ENCODE results near the gene CEP57. TPM values are rescaled to one million over a fixed set of nuclear protein-coding genes. Genes with fewer than 3 reads are reported as not detected.

CEP57 gene
- total and polyA plus RNA-seq, 2 of the 13 experiments (the other 11 are each of a cell fraction or from before 2014, with no cell fraction given): 34.3 to 59.4 TPM

- no peak for TF ChIP-seq TBL1XR1 (IDR thresholded peaks at IDR 0.05; ENCODE audit: borderline replicate concordance, low read length, partially characterized antibody)
- TF ChIP-seq MAF1 (CRISPR knock-in tag; IDR thresholded peaks at IDR 0.05; ENCODE audit: borderline replicate concordance): no peak
- TF ChIP-seq PCBP2 (optimal IDR thresholded peaks at IDR 0.05; ENCODE audit: low read depth, low read length, poor library complexity, severe bottlenecking): no peak
- TF ChIP-seq GATAD2A (CRISPR knock-in tag; IDR thresholded peaks at IDR 0.05): no peak
- TF ChIP-seq RXRB (CRISPR knock-in tag; IDR thresholded peaks at IDR 0.05; ENCODE audit: borderline replicate concordance): no peak
- TF ChIP-seq MAFK (conservative IDR thresholded peaks at IDR 0.05 in 1 of 2, IDR thresholded peaks at IDR 0.05 in 1 of 2; ENCODE audit: low read length in 2 of 2): peak; percentile 50 to 75; a peak in 3 of 4 replicates
- TF ChIP-seq MAFF (IDR thresholded peaks at IDR 0.05; ENCODE audit: low read depth, low read length): peak; percentile 62
Observed at GRCh38 chr11:95845167-95845566, 54.9 kb downstream of the CEP57 start (continued).

DNA sequence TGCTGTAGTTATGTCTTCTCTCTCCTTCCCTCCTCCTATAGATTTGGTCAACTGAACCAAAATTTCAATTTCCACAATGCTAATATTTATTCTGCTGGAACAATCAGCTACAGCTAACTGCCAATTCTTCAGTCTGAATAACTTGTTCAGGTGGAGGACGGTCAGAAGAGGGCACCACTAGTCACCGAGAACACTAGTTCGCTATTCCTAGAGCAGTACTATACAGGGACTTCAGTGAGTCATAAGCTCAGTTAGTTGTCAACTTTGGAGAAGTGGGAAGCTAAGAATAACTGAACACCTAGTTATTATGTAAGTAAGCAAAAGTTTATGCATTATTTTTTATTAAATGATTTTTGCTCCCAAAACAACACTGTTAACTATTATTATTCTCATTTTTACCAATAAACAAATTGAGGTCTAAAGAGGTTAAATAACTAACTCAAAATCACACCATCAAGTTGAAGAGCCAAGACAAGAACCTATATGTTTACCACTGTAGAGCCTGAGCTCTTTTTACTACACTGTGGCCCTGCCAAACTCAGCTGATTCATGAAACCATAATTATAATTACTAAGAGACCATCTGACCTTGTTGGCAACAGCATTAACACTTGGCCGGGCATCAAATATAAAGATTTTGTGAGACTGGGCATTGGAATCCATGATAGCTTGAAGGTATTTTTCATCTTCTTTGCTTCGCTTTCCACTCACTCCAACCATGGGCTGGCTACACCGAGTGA lies 59.0 kb downstream of the CEP57 start:
- no peak overlapping the region for H3K4me2 ChIP-seq (ENCODE audit: low read depth, low read length)
- WGBS (ENCODE audit: low lambda C conversion rate): 82% methylated on average over 6 of the region's 6 CpGs
- H3K4me1 ChIP-seq (ENCODE audit: insufficient read depth, low read length): no peaks in the 10 kb centered on the region
- DNase-seq (ENCODE audit: low spot score) (peak; percentile 64), FAIRE-seq (peak; percentile 86), ATAC-seq (peak; percentile 97)
- H2AFZ ChIP-seq (ENCODE audit: low read length): no peak overlapping the region
- ChIA-PET POLR2A (interaction anchor here (0.6 to 1.4 kb wide), 3 partner anchors 494 to 546 kb away, joined by 4 read pairs; partner anchors contain the start of gene MAML2), CTCF (ENCODE audit: low intra/inter-chr PET ratio, low total read pairs) (interaction anchor here (1.0 to 1.9 kb wide), 2 partner anchors 545 to 578 kb away, joined by 4 to 10 read pairs; no protein-coding TSS in a partner anchor)
- no peaks in the 10 kb centered on the region for H3K9me3 ChIP-seq (ENCODE audit: low read length)
- no peak overlapping the region for H3K4me3 ChIP-seq (replicated peaks in 1 of 3; ENCODE audit: insufficient read depth in 1 of 3, low read depth in 2 of 3, low read length in 3 of 3)
- no peak overlapping the region for H3K9ac ChIP-seq (ENCODE audit: insufficient read depth, low read depth, low read length)
- in situ Hi-C loops (cut with HindIII; ENCODE audit: extremely low pct_ligation_motif_present, low pct_unique_long_range_greater_than_20kb): no loop called here
- H3K79me2 ChIP-seq (ENCODE audit: insufficient read depth, low read length): no peaks in the 10 kb centered on the region
- H4K20me1 ChIP-seq (ENCODE audit: insufficient read depth, low read length): no peaks in the 10 kb centered on the region
- intact Hi-C loops (cut with micrococcal nuclease; ENCODE audit: unreplicated experiment): loop anchor here (1.0 kb wide), 3 partner anchors 494 to 577 kb away; partner anchors contain the start of gene MAML2
- H3K27ac ChIP-seq (ENCODE audit: extremely low read length, insufficient read depth, low read length): no peak overlapping the region
- H3K36me3 ChIP-seq (replicated peaks in 1 of 2; ENCODE audit: control insufficient read depth in 1 of 2, insufficient read depth in 2 of 2, low read length in 2 of 2): peaks cover 4 to 29% of the 10 kb centered on the region in 2 experiments
- BruUV-seq (replicated peaks): no TSS peak
- no peaks in the 10 kb centered on the region for H3K27me3 ChIP-seq (ENCODE audit: control insufficient read depth in 1 of 2, insufficient read depth in 2 of 2, low read length in 2 of 2)
- TF ChIP-seq ZNF256 (CRISPR knock-in tag; conservative IDR thresholded peaks at IDR 0.05): no peak
- TF ChIP-seq CTCF (CRISPR knock-in tag; IDR thresholded peaks at IDR 0.05): peak; percentile 75
- TF ChIP-seq CERS6 (CRISPR knock-in tag; IDR thresholded peaks at IDR 0.05): no peak
- TF ChIP-seq SMC3 (IDR thresholded peaks at IDR 0.05; ENCODE audit: low read length): peak; percentile 73
- TF ChIP-seq DNMT1 (CRISPR knock-in tag; IDR thresholded peaks at IDR 0.05): no peak
- no peak for TF ChIP-seq DRAP1 (CRISPR knock-in tag; IDR thresholded peaks at IDR 0.05)
- no peak for TF ChIP-seq IKZF4 (CRISPR knock-in tag; IDR thresholded peaks at IDR 0.05; ENCODE audit: borderline replicate concordance, low read depth, not compliant biosample characterization)
- no peak for TF ChIP-seq SKI (IDR thresholded peaks at IDR 0.05; ENCODE audit: partially characterized antibody)
- TF ChIP-seq CENPBD1 (CRISPR knock-in tag; IDR thresholded peaks at IDR 0.05; ENCODE audit: borderline replicate concordance, low read depth): no peak
- no peak for TF ChIP-seq CBX1 (IDR thresholded peaks at IDR 0.05; ENCODE audit: low read depth)
- TF ChIP-seq ZNF446 (CRISPR knock-in tag; IDR thresholded peaks at IDR 0.05): no peak
